Keratinocyte (primary cell): ENCODE measurements around the gene FOXP2. TPM values are rescaled to one million over a fixed set of nuclear protein-coding genes. Genes with fewer than 3 reads are reported as not detected.

Experiments
- DNase-seq: peaks from one replicate; pipeline ENCODE4 v3.0.0-alpha.2; 2011; ENCODE audit warnings: low read depth, missing footprints, low spot score
- FAIRE-seq: peaks from 2 replicates; lab custom pipeline; 2011; peaks lifted over from hg19 to GRCh38; lab: Jason Lieb, UNC
- H2AFZ ChIP-seq: 2 replicates; pipeline ENCODE4 v1.6.0; 2012; ENCODE audit warnings: low read length, control low read depth, inconsistent platforms; ENCODE audit not compliant: control insufficient read depth
- H3K27ac ChIP-seq: 2 replicates; pipeline ENCODE4 v1.5.1; 2011; ENCODE audit warnings: low read length; ENCODE audit not compliant: control insufficient read depth, insufficient read depth
- H3K27me3 ChIP-seq: 3 replicates; pipeline ENCODE4 v1.6.0; 2011; ENCODE audit warnings: low read length; ENCODE audit not compliant: control insufficient read depth, insufficient read depth; ENCODE audit errors: extremely low read depth
- H3K36me3 ChIP-seq, 2 experiments: 2 replicates in 1 of 2; 3 replicates in 1 of 2; pipeline ENCODE4 v1.5.1; 2011; ENCODE audit warnings: low read length in 2 of 2, mild to moderate bottlenecking in 1 of 2; ENCODE audit not compliant: control insufficient read depth in 2 of 2, insufficient read depth in 2 of 2; ENCODE audit errors: extremely low read depth in 1 of 2
- H3K4me1 ChIP-seq: 3 replicates; pipeline ENCODE4 v1.5.1; 2011; ENCODE audit warnings: low read length; ENCODE audit not compliant: control insufficient read depth, insufficient read depth; ENCODE audit errors: extremely low read depth
- H3K4me2 ChIP-seq: 3 replicates; pipeline ENCODE4 v1.6.0; 2011; ENCODE audit warnings: low read depth, low read length; ENCODE audit not compliant: control insufficient read depth, insufficient read depth; ENCODE audit errors: extremely low read depth
- H3K4me3 ChIP-seq, 3 experiments: fragments of 200-600 bp in 1 of 3; sonication (generic) in 1 of 3; 2 replicates in 2 of 3; 3 replicates in 1 of 3; pipeline ENCODE4 v1.5.1; 2011 to 2016; ENCODE audit warnings: low read length in 3 of 3, mild to moderate bottlenecking in 3 of 3, control low read depth in 2 of 3, inconsistent platforms in 1 of 3, low read depth in 1 of 3, mixed read lengths in 1 of 3, mixed run types in 1 of 3, moderate library complexity in 1 of 3; ENCODE audit not compliant: control insufficient read depth in 2 of 3, insufficient read depth in 2 of 3; ENCODE audit errors: extremely low read depth in 1 of 3
- H3K79me2 ChIP-seq: 2 replicates; pipeline ENCODE4 v1.6.0; 2012; ENCODE audit warnings: low read length; ENCODE audit not compliant: control insufficient read depth, insufficient read depth
- H3K9ac ChIP-seq: 3 replicates; pipeline ENCODE4 v1.6.0; 2011; ENCODE audit warnings: low read length; ENCODE audit not compliant: control insufficient read depth, insufficient read depth; ENCODE audit errors: extremely low read depth
- H3K9me1 ChIP-seq: 3 replicates; pipeline ENCODE4 v1.6.0; 2011; ENCODE audit warnings: low read length; ENCODE audit not compliant: control insufficient read depth, insufficient read depth; ENCODE audit errors: extremely low read depth
- H3K9me3 ChIP-seq: 2 replicates; pipeline ENCODE4 v1.5.1; 2012; ENCODE audit warnings: low read depth, low read length; ENCODE audit not compliant: control insufficient read depth
- H4K20me1 ChIP-seq: 3 replicates; pipeline ENCODE4 v1.6.0; 2011; ENCODE audit warnings: low read length; ENCODE audit not compliant: control insufficient read depth, insufficient read depth; ENCODE audit errors: extremely low read depth
- CTCF ChIP-seq, 3 experiments: IDR thresholded peaks in 1 of 3; conservative IDR thresholded peaks in 1 of 3; optimal IDR thresholded peaks in 1 of 3; 2 replicates in 2 of 3; 3 replicates in 1 of 3; pipeline versions ENCODE3 to v1.5.1; 2011; ENCODE audit warnings: low read length in 3 of 3, mild to moderate bottlenecking in 3 of 3, moderate library complexity in 2 of 3, control low read depth in 1 of 3, inconsistent platforms in 1 of 3; ENCODE audit not compliant: insufficient read depth in 2 of 3; ENCODE audit errors: extremely low read depth in 1 of 3
- EZH2 ChIP-seq: IDR thresholded peaks from one replicate; pipeline ENCODE4 v1.6.1; 2012; ENCODE audit warnings: inconsistent platforms, mild to moderate bottlenecking, low read length, moderate library complexity
- dilution Hi-C: fragments of 300-500 bp; cut with MboI; formaldehyde crosslinking; loops from one replicate; pipeline ENCODE4 v1.7.0; 2020; ENCODE audit warnings: low sequenced_read_pairs; ENCODE audit not compliant: extremely low pct_ligation_motif_present
- polyA plus RNA-seq, 5 experiments: library from polyadenylated mRNA; depleted of rRNA in 3 of 5; stranded (reverse) in 3 of 5; stranded (forward) in 1 of 5; unstranded in 1 of 5; fragments of >200 nt; gene quantifications; 1 replicate in 1 of 5; 2 replicates in 3 of 5; 3 replicates in 1 of 5; pipeline versions ENCODE4 v1.2.1 to v1.2.3, GENCODE V29; 2011 to 2012; ENCODE audit warnings: missing spikeins in 2 of 5, low read depth in 1 of 5, low replicate concordance in 1 of 5

Gene FOXP2
- polyA plus RNA-seq, 1 donor (not counting 4 experiments of a cell fraction or from before 2014, with no cell fraction given): 0.98 TPM

GRCh38 chr7:114533131-114533530 lies 118.5 kb downstream of the FOXP2 start:
- FAIRE-seq (no peak), DNase-seq (no peak)
- Histone ChIP-seq H2AFZ (peak overlapping the region; percentile 7), H3K4me3 (no peak overlapping the region), H4K20me1 (no peaks in the 10 kb centered on the region), H3K4me2 (no peak overlapping the region), H3K9ac (no peak overlapping the region), H3K4me1 (no peaks in the 10 kb centered on the region), H3K27ac (no peak overlapping the region), H3K9me1 (no peaks in the 10 kb centered on the region), H3K79me2 (no peaks in the 10 kb centered on the region), H3K9me3 (no peaks in the 10 kb centered on the region), H3K27me3 (no peaks in the 10 kb centered on the region), H3K36me3 (no peaks in the 10 kb centered on the region)
- no peak for TF ChIP-seq CTCF (optimal IDR thresholded peaks at IDR 0.05 in 1 of 3, IDR thresholded peaks at IDR 0.05 in 1 of 3, conservative IDR thresholded peaks at IDR 0.05 in 1 of 3; ENCODE audit: extremely low read depth in 1 of 3, insufficient read depth in 2 of 3, low read length in 3 of 3)
- no peak for TF ChIP-seq EZH2
- dilution Hi-C loops: no loop called here

GRCh38 chr7:114534953-114535352 lies 120.3 kb downstream of the FOXP2 start:
- H3K9me3 ChIP-seq: no peaks in the 10 kb centered on the region
- no peaks in the 10 kb centered on the region for H4K20me1 ChIP-seq
- no peaks in the 10 kb centered on the region for H3K36me3 ChIP-seq
- H3K27me3 ChIP-seq: no peaks in the 10 kb centered on the region
- H3K4me1 ChIP-seq: no peaks in the 10 kb centered on the region
- no peaks in the 10 kb centered on the region for H3K9me1 ChIP-seq
- H3K79me2 ChIP-seq: no peaks in the 10 kb centered on the region
- dilution Hi-C loops: no loop called here
- DNase-seq (no peak), FAIRE-seq (no peak)
- TF ChIP-seq EZH2 (no peak), CTCF (optimal IDR thresholded peaks at IDR 0.05 in 1 of 3, IDR thresholded peaks at IDR 0.05 in 1 of 3, conservative IDR thresholded peaks at IDR 0.05 in 1 of 3; ENCODE audit: extremely low read depth in 1 of 3, insufficient read depth in 2 of 3, low read length in 3 of 3) (no peak)
- no peak overlapping the region for H3K4me2 ChIP-seq
- H3K27ac ChIP-seq: no peak overlapping the region
- no peak overlapping the region for H2AFZ ChIP-seq
- no peak overlapping the region for H3K9ac ChIP-seq
- H3K4me3 ChIP-seq: no peak overlapping the region
